ENCODE data around the gene BRAT1.

BRAT1 gene

DNA sequence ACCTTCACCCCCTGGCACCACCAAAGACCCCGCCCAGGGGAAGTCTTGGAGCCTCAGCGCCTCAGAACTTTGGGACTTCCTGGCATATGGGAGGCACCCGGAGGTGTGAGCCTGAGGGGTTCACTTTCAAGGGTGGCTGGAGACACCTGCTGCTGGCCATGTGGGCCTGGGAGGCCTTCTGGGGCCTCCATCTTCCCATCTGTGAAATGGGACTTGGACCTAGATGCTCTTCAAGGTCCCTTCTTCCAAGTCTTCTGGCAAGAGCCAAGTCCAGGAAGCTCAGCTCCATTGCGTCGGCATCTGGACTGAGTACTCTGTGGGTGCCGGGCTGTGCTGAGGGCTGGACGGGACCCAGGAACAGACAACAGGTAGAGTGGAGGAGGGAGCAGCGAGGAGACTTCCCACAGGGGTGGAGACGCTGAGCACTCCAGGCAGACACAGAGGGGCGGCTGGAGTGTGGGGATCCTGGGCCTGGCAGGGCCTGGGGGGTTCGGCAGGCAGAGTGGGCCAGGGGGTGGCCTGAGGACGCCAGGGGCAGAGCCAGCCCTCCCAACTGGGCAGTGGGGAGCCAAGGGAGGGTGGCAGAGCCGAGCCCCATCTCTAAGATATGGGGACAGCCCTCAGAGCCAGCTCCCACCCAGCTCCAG lies 45.1 kb downstream of the BRAT1 start:
- no peak for DNase-seq (ENCODE audit: low spot score)

DNA sequence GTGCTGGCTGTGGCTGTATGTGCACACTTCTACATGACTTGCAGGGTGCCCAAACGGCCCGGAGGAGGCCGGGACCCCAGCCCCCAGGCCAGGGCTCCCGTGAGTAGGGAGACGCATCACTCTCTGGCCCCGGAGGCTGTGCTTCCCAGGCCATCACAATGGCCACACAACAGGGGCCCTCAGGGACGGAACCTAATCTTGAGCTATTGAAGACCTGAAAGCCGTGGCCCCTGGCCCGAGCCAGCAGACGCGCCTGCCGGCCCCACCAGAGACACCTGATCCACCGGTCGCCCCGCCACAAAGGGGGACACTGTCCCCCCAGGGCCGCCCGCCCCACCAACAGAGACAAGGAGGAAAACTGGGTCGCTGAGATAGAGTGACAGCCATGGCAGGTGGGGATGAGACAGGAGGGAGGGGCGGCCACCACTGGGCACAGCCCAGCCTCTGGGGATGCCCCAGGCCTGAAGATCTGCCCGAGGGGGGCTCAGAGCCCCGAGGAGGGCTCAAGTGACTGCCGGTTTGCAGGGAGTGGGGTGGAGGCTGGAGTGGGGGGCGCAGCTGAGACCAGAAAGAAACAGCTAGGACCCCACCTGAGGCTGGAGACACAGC lies 45.9 kb downstream of the BRAT1 start:
- no peak for DNase-seq (ENCODE audit: low spot score)

DNA sequence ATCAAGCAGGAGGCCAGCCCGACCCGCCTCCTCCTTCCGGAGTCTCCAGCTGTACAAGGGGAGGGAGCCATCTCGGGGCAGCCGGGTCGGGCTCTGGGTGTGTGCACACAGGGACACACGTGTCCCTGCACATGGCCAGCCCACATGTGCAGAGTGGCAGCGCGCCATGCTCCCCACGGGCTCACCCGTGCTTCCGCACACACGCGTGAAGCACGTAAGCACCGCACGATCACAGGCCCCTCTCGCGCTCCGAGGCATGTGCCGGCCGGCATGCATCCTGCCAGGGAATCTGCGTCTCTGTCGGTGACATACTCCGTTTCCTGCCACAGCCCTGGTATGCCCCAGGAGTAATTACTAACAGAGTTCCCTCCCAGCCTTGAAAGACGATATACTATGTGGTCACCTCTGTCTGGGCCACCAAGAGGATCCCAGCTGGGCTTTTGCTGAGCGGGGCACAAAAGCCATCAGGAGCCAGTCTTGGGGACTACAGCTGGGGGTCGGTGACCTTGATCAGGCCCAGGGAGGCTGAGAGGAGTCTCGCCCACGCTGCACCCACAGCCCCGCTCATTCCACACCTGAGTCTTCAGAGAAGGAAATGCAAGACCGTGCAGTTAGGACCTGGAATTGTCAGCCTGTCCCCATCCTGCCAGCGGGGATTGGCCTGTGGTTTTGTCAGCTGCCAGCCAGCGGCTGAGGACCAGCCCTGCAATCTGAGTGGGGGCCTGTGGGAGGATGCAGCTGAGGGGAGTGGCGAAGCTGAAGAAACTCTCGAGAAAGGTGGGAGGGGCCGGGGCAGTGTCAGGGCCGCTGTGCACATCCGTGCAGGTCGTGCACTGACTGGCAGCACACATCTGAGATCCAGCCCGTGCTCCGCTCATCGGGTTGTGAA lies 46.8 kb downstream of the BRAT1 start:
- DNase-seq (ENCODE audit: low spot score) = no peak

DNA sequence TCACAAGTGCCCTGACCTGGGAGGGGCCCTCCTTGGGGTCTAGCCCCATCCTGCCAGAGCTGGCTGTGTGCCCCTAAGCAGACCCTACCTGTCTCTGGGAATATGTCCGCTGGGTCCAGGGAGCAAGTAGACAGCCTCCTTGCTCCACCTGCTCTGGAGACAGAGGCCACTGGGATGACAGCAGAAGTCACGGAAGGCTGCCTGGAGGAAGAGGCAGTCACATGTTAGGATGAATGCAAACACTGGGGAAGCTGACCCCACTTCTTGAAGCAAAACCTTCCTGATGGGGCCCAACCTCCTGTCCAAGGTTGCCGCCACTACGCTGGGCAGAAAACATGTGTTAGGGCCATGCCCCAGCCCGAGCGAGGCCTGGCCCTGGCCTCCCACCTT lies 47.4 kb downstream of the BRAT1 start:
- no peak for DNase-seq (ENCODE audit: low spot score)

GRCh38 chr7:2507208-2507916 lies 48.0 kb downstream of the BRAT1 start:
- no peak for DNase-seq (ENCODE audit: low spot score)

DNA sequence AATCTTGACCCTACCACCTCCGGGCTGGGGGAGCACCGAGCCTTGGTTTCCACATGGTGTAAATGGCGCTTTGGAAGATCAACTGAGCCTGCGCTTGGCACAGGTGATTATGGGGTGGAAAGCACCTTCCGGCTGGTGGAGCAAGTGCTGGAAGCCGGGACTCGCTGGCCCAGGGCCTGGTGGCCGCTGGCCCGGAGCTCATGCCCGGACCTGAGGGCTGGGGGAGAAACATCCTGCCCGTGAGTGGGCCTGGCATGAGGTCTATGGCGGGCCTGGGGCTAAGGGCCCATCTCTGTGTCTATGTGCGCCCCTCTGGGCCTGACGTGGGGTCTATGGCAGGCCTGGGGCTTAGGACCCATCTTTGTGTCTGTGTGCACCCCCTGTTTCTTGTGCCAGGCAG lies 49.9 kb downstream of the BRAT1 start:
- peak; percentile 39 for DNase-seq (ENCODE audit: low spot score)

DNA sequence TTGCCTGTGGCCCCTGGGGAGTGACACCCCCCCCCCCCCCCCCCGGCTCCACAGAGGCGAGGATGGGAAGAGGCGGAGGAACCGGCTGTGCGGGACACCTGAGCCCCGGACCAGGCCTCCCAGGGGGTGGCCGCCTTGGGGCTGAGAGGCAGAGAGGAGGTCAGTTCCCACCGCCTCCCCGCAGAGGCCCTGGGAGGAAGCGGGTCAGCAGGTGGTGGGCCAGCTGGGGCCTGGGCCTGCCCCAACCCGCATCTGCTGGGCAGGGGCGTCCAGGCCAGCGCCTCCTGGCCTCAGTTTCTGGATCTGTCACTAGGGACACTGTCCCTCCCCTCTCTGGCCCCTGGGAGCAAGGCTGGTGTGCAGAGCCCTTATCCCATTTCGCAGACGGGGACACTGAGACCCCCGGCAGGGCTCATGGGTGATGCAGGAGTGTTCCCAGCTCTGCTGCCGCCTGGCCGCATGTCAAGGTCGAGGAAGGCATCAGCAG lies 50.4 kb downstream of the BRAT1 start:
- DNase-seq (ENCODE audit: low spot score) = no peak

- no peak for DNase-seq (ENCODE audit: low spot score)
Measured at GRCh38 chr7:2504128-2504888, 51.0 kb downstream of the BRAT1 start.

GRCh38 chr7:2503056-2503941 lies 52.0 kb downstream of the BRAT1 start:
- no peak for DNase-seq (ENCODE audit: low spot score)

- no peak for DNase-seq (ENCODE audit: low spot score)
Measured at GRCh38 chr7:2502647-2502966, 52.7 kb downstream of the BRAT1 start.

- no peak for DNase-seq (ENCODE audit: low spot score)
Measured at GRCh38 chr7:2501947-2502646, 53.2 kb downstream of the BRAT1 start.

- no peak for DNase-seq (ENCODE audit: low spot score)
Measured at GRCh38 chr7:2500701-2501100, 54.6 kb downstream of the BRAT1 start.

DNA sequence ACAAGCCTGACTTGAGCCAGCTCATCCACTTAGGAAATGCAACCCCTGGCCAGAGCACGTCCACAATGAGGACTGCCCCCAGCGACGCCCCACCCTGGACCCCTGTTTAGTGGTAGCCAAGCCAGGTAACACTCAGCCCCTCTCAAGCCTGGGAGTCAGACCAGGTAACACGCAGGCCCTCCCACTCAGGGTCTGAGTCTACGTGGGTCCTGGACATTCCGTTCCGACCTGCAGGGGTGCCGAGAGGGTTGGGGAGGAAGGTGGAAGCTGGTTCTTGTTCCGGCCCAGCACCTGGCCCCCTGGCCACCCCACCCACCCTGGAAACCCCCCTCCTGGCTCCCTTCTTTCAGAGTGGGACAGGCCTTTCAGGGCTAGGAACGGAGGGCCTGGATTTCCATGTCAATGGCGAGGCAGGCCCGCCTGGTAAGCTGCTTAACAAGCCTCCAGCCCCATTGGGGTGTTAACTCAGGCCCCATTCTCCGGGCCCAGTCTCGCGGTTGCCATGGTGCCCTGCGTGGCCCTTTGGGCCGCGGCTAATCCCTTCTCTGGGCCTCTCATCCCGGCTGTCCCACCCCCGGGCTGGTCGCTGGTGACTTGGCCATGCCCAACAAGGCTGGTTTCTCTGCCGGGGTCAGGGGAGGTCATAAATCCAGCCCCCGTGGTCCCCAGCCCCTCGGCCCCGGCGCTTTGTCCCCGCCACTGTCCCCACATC lies 55.4 kb downstream of the BRAT1 start:
- DNase-seq (ENCODE audit: low spot score) = no peak

DNA sequence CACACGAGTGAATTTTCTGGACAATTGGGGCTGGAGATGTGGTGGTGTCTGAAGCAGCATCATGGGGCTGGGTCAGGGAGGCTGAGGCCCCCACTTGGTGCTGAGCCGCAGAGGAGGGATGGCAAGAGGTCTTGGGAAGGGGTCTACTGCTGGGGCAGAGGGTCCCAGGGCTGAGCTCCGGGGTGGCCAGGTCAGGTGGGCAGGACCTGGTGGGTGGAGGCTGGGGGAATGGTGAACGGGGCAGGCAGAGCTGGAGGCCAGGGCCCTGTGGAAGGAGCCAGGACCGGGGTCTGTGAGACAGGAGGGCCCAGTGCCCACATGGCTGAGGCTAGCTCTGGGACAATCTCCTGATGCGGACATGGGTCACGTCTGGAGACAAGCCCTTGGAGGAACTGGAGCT lies 56.1 kb downstream of the BRAT1 start:
- no peak for DNase-seq (ENCODE audit: low spot score)

GRCh38 chr7:2498708-2499107 lies 56.6 kb downstream of the BRAT1 start:
- no peak for DNase-seq (ENCODE audit: low spot score)

DNA sequence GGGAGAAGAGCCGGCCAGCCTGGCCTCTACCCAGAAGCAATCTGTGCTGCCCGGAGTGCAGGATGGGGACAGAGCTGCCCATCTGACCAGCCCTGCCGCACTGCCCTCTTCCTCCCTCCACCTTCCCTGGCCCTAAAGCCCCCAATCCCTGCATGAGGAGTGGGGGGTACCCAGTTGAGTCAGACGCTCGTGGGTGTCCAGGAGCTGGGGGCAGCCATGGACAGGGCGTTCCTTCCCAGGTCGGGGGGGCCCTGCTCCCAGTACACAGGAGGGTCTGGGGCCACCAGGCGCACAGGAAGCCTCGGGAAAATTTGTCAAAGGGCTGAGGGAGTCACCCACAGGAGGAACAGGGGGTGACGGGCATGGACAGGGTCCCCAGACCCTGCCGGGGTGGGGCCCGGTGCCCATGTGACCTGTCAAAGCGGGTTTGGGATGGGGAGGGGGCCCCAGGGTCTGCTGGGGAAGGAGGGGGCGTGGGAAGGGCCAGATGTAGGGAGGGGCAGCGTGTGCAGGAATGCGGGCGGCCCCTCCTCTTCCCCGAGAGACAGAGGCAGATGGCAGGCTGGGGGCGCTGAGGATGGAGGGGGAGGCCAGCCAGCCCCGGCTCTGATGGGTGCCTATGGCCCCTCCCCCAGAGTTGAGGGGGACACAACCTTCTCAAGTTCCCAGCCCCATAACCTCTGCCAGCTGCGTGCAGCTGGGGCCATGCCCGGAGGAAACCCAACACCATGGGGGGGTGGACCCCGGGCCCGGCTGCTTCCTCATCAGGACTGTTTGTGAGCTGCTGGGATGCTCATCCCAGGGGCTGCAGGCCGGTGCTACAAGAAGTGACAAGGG lies 57.6 kb downstream of the BRAT1 start:
- DNase-seq (ENCODE audit: low spot score) = no peak

- no peak for DNase-seq (ENCODE audit: low spot score)
Measured at GRCh38 chr7:2497065-2497464, 58.3 kb downstream of the BRAT1 start.

DNA sequence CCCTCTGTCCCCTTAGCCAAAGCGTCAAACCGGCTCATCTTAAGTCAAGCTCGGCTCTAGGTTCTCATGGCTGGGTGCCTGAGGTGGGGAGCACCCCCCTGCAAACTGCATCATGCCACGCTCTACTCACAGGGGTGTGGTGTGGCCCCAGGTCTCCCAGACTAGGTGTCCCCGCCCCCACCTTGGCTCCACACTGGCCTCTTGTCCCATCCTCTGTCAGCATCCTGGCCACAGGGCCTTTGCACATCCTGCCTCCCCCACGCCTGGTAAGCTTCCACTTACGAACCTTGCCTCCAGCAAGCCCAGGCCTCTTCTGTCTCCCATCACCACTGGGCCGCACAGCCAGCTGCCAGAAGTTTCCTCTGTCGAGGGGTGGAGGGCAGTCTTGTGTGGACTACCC lies 58.9 kb downstream of the BRAT1 start:
- DNase-seq (ENCODE audit: low spot score) = no peak
